GM18868 (cell line): ENCODE data around the gene GPR152.

ENCODE experiments used
- ATAC-seq: cut with Tn5 transposase; IDR thresholded peaks from one replicate; pipeline ENCODE4 v1.9.1; 2021; ENCODE audit warnings: mild to moderate bottlenecking, moderate library complexity; ENCODE audit not compliant: unreplicated experiment

GPR152 gene

DNA sequence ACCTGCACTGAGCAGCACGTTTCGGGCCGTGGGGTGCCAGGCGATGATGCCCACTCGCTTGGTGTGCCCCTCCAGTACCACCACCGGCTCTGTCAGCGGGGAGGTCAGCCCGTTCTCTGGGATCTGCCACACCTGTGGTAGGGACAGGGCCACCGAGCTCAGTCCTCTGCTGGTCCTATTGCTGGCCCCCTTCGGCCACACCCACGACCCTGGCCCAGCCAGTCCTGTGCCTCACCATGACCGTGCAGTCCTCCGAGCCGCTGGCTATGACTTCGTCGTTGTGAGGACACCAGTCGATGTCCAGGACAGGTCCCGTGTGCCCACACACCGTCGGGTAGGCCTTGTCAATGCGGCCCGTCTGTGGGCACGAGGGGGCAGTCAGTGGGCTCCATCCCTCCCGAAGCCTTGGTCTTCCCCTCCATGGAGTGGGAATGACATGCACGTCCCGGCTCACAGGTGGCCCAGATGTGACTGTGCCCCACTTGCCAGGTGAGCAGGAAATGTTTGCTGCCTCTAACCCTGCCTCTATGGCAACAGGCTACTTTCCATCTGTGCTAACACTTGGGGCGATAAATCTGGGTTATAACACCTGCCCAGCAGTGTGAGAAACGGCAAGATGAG lies 10.7 kb downstream of the GPR152 start:
- no peak for ATAC-seq

DNA sequence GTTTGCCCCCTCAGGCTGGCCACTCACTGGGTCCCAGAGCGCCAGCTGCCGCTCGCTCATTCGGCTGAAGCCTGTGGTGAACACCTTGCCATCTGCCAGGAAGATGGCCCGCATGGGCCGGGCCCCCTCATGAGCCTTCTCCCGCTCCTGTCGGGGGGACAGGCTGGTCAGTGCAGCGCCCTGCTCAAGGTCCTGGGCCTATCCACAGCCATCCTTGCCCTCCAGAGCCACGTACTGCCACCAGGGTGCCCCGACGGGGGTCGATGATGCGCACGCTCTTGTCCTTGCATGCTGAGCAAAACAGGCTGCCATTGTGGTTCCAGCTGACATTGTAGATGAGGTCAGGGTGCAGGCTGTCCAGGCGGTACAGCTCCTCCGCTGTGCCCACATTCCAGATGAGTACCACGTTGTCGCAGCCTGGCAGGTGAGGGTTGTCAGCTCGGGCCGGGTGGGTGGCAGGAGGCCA lies 11.4 kb downstream of the GPR152 start:
- ATAC-seq: no peak

DNA sequence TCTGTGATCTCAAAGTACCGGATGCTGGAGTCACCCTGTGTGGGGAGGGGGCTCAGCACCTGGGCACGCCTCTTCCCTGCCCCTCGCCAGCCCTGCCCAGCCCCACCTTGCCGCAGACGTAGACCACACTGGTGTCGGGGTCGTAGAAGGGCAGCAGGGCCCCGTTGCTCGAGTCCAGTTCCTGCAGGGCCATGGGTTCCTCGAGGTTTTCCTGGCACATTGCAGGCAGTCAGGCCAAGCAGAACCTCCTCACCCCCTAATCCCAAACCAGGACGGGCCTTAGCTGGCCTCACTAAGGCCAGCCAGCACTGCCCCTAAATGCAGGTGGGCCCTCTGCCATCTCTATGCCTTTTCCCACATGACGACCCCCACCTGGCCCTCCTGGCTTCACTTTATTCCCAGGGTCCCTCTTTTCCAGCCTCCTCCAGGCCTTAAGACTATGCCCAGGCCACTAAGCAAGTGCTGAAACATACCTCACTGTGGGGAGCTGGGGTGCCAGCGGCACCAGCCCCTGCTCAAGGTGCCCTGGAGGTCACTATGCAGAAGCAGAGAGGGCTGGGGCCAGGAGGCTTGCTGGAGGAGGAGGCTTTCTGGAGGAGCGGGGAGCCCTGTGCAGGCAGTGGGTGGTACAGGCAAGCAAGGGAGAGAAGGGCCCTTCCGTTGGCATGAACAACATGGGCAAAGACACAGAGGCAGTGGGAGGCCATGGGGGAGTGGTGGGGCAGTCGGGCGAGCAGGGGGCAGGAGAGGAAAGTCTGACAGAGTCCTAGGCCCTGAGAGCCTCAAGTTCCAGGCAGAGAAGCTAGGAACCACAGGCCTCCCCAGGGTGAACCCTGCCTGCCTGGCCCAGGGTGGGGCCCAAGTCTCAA lies 12.1 kb downstream of the GPR152 start:
- ATAC-seq: no peak

DNA sequence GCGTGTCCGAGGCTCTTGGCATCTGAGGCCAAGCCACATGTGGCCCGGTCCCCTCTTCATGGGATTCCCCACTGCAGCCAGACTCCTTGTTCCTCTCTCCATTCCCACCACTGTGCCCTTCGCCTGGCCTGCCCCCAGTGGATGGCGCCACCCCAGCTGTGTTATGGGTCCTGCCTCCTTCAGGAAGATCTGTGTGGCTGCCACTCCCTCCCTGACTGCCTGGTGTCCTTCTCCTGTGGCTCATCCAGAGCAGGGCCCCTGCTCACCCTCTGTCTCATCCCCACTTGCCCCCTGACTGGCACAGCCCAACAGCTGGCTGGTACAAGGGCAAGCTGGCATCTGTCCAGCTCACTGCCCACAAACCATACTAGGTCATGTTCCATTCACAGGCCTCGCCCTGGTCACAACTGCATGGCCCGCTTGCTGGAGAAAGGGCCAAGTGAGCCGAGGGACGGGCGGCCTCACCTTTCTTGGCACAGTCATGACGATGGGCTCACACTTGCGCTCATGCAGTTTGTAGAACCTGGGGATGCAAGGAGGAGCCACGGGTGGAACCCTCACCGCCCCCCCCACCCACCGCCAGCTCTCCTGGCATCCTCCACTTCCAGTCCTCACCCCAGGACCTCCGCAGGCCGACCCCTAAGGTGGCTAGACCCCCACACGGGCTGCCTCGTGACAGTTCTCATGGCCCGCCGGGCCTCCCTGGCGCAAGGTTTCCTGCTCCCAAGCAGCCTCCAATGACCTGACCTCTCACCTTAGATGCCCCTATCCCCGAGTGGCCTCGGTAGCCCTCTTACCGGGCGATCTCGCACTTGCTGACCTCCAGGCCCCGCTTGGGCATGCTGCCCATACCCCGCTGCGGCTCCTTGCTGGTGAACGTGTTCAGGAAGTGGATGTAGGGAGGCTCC lies 13.0 kb downstream of the GPR152 start:
- no peak for ATAC-seq

DNA sequence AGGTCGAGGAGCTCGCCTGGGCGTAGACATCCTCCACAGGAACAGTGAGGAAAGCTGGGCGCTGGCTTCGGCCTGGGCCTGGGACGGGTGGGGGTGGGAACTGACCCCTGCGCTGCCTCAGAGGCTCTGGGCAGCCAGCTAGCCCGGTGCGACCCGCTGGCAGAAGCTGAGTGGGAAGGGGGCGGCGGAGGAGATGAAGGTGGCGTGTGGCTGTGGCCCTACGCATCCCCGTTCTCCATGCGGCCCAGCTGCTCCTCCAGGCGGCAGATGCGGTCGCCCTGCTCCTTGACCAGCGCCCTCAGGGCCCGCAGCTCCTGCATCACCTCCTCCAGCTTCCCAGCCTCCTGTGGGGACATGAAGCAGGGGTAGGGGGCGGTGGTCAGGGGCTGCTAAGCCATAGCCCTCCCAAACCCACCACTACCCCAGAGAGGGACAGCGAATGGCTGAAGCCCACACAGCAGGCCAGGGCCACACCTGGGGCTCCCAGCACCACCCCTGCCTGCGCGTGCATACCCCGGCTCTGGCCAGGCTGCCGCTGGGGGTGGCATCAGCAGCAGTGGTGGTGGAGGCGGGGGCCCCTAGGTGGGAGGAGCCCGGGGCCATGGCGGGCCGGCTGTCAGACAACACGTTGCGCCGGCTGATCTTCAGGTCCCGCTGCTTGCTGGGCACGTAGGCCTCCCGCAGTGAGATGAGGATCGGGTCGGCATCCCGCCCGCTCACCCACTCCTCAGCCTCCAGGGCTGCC lies 14.2 kb downstream of the GPR152 start:
- ATAC-seq: no peak

DNA sequence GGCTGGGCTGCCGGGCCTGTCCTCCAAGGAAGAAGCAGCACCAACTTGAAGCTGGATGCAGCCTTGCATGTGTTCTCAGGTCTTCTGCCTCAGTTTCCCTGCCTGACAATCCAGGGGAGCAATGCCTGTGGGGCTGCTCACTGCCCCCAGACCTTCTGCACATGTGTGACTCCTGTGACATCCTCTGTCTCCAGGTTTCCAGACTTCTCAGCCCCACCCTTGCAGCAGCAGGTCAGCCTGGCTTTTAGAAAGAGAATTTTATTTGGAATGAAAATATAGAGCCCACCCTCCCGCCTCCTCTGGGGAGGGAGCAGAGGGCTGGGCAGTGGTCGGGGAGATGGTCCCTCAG lies 14.7 kb downstream of the GPR152 start:
- no peak for ATAC-seq

DNA sequence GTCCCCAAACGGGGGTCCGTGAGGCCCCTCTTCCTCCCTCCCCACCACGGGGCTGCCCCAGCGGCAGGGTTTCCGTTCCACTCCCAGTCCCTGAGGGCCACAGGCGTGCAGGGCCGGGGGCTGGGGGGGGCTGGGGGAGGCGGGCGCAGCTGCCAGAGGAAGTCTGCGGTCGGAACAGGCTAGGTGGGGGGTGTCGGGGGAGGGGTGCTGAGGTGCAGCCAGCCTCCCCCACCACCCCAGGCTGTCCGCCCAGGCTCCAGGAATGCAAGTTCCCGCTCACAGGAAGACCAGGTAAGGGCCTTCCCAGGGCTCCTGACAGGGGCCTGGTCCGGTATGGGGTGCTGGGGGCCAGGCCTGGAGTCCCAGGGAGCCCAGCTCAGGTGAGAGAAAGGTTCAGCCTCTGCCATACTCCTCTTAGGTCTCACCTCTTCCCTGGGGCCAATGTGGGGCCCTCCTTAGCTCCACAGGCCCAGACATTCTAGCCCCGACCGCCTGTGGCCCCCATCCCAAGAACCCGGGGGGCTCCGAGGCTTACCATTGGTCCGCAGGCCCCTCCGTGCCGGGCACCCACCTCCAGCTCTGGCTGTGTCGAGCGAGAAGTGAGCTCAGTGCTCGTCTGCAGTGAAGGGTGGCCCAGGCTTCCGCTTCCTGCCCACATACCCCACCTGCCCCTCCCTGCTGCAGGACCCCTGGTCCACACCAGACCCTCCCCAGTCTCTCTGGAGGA lies 15.3 kb downstream of the GPR152 start, which contains the start of gene PTPRCAP:
Gene PTPRCAP (minus strand): TSS at position 601 of the 727 bp plus-strand sequence. CDS start 63 bp downstream, at position 538.
- ATAC-seq: no peak

DNA sequence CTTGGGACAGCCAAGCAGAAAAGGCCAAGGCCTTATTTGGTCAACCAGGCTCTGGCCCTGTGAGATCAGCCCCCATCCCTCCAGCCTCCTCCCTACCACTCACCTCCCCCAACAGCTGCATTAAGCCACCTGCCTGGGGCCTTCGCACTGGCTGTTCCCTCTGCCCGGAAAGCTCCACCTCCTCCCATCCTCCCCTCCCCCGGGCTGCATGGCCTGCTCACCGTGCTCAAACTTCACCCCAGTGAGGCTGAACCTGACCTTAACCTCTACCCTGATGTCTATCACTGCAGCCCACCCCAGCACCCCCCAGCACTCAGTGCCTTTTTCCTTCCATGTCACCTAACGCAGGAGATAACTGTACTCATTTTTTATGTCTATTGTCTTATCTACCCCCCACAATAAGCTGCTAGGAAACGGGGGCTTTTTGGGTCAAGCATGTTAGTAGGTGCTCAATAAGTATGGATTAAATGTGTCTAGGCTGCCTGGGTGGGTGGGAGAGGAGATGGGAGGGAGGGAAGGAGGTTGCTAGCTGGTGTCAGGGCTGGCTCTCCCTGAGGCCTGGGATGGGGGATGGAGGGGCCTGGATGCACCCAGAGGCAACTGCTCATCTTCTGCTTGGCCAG lies 16.0 kb downstream of the GPR152 start:
- ATAC-seq: no peak

DNA sequence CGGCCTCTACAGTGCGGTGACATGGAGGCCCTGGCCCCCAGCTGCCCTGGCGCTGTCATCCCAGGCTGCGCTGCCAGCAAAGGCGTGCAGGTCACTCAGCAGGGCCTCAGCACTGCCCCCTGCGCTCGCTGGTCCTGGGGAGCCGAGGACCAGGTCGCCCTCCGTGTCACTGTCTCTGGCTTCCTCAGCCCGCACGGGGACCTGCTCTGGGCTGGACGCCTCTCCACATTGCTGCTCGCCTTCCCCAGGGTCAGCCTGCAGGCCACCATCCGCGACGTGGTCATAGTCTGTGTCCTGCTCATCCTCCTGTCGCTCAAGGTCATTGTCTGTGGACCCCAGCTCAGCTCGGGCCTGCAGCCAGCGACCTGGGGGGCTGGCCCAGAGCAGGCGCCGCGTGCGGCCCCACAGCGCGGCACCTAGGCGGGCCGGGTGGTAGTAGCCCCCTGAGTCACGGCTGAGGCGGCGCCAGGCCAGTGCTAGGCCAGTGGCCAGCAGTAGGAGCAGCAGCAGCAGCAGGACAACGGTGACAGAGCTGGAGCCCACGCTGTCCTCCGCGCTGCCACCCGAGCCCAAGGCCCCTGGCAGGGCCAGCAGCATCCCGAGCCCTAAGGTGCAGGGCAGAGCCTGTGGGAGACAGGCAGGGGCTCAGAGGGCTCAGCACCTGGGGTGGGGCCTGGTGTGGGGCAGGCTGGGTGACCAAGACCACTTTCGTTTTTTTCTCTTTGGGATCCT lies 16.6 kb downstream of the GPR152 start:
- no peak for ATAC-seq

DNA sequence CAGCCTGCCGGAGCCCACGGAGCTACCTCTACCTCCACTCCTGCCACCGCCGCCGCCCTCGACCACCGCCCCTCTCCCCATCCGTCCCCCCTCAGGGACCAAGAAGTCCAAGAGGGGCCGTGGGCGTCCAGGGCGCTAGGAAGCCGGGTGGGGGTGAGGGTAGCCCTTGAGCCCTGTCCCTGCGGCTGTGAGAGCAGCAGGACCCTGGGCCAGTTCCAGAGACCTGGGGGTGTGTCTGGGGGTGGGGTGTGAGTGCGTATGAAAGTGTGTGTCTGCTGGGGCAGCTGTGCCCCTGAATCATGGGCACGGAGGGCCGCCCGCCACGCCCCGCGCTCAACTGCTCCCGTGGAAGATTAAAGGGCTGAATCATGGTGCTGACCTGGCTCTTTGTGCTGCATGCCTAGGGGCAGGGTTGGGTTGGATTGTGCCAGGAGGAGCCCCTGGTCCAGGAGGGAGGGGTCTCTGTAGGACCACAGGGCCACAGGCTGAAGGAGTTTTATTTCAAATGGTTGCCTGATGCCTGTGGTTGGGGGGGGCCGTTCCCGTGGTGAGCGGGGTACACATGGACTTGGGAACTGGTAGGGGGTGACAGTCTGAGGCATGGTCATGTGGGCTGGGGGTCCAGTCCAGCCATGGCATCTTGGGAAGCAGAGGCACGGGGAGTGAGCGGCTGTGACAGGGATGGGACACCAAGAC lies 17.4 kb downstream of the GPR152 start:
- ATAC-seq: no peak

DNA sequence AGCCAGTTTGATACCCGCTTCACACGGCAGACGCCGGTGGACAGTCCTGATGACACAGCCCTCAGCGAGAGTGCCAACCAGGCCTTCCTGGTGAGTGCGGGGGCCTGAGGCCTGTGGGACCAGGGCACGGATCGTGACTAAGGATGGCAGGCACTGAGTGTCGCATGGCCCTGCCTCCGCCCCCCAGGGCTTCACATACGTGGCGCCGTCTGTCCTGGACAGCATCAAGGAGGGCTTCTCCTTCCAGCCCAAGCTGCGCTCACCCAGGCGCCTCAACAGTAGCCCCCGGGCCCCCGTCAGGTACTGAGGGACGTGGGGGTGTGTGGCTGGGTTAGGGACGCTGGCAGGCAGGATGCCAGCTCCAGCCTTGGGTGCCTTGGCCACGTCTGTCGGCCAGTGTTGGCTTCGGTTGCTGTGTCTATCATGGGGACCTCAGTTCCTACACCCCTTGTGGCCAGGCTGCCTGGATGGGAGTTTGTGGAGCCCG lies 18.1 kb downstream of the GPR152 start:
- no peak for ATAC-seq

DNA sequence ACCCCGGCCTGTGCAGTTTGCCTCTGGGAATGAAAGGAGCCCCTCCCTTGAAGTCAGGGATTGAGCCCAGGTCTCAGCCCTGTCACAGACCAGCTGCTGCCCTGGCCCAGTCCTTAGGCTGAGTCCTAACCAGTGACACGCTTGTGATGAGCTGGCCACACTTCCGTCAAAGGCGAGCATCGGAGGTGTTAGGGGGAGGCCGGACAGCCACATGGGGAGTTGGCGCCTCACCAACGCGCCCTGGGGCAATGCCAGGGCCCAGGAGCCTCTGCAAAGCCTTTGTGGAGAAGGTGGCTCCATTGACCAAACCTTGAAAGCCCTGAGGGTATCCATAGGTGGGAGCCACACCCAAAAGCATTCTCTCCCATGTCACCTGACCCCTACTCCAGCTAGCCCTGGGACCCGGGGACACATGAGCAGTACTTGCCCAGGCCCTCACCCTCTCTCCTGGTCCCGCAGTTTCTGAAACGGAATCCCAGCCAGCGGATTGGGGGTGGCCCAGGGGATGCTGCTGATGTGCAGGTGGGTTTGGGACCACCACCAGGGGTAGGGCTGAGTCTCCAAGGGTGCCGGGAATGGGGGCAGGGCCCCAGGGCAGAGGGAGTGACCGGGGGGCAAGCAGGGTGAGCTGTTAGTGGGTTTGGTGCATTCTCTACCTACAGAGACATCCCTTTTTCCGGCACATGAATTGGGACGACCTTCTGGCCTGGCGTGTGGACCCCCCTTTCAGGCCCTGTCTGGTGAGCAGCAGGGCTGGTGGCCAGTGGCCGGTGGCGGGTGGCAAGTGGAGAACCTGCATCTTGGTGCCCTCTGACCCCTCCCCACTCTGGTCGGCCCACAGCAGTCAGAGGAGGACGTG lies 18.8 kb downstream of the GPR152 start:
- ATAC-seq: no peak

DNA sequence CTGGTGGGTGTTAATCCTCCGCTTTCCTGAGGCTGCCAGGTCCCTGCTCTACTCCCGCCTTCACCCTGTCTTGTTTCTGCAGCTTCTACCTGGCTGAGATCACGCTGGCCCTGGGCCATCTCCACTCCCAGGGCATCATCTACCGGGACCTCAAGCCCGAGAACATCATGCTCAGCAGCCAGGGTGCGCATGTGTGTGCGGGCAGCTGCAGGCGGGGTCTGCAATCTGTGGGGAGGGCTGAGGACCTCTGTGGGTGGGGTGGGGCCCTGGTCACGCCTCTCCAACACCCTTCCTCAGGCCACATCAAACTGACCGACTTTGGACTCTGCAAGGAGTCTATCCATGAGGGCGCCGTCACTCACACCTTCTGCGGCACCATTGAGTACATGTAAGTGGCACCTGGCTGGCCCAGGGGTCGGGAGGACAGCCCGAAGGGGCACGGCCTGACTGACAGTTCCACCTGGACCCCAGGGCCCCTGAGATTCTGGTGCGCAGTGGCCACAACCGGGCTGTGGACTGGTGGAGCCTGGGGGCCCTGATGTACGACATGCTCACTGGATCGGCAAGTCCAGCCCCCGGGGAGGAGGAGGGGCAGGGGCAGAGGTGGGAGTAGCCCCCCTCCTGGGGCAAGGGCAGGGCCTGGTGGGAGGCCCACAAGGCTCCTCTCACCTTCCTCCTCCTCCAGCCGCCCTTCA lies 19.7 kb downstream of the GPR152 start:
- ATAC-seq: no peak

DNA sequence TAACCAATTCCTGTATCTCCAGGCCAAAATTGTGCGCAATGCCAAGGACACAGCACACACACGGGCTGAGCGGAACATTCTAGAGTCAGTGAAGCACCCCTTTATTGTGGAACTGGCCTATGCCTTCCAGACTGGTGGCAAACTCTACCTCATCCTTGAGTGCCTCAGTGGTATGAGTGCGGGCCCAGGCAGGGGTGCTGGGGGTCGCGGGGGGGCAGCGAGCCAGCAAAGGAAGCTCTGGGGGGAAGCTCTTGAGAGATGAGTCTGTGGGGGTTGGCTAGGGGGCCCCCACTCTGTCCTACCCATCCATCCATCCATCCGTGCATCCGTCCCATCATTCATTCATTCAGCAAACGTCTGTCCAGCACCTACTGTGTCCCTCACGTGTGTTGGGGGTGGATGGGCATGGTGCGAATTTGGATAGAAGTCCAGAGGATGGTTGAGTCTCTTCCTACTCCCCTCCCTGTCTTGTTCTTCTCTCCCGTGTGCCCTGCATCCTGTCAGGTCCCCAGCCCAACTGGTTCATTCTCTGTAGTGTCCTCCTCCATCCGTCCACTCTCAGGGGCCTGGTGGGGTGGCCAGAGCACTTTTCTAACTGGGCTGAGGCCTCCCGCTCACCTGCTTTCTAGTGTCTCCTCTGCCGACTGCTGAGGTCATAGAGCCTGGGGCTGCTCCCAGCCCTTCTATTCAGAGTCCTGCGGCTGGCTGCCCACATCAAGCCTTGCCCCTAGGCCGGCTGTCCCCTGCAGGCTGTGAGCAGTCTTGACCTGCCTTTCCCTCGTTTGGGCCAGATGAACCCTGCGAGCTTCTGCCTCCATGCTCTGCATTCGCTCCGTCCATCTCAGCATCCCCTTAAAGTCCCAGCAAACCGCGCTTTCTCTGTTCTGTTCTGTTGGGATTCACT lies 20.9 kb downstream of the GPR152 start:
- ATAC-seq: no peak

DNA sequence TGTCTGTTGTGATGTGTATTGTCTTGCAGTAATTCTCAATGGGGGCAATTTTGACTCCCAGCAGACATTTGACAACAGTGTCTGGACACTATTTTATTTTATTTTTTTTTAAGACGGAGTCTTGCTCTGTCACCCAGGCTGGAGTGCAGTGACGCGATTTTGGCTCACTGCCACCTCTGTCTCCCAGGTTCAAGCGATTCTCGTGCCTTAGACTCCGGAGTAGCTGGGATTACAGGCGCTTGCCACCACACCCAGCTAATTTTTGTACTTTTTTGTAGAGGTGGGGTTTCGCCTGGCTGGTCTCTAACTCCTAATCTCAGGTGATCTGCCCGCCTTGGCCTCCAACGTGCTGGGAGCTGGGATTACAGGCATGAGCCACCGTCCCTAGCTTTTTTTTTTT lies 22.8 kb downstream of the GPR152 start:
- ATAC-seq: no peak
